Common myeloid progenitor, CD34-positive (primary cell): ENCODE measurements around the gene UBE3A.
A peak's percentile ranks its signal among the peaks of the same experiment; 100 is the strongest.

Experiments used
- CTCF ChIA-PET: fragments of 350-600 bp; sonication (Branson Sonifier 250); formaldehyde crosslinking; loops from one replicate; lab custom pipeline; 2021; ENCODE audit warnings: antibody characterized with exemption; lab: Charles Lee
- POLR2A ChIA-PET: fragments of 350-600 bp; sonication (Branson Sonifier 250); formaldehyde crosslinking; loops from one replicate; lab custom pipeline; 2021; ENCODE audit warnings: antibody characterized with exemption; lab: Charles Lee
- DNase-seq, 3 donors: peaks; one replicate each; pipeline versions ENCODE4 v3.0.0 to v3.0.0-alpha.2; 2013
- H3K27ac ChIP-seq, 2 experiments: 1 replicate in 1 of 2; 2 replicates in 1 of 2; pipeline ENCODE4 v1.7.0; 2013; ENCODE audit warnings: inconsistent platforms in 2 of 2, low read length in 2 of 2, mild to moderate bottlenecking in 2 of 2, low read depth in 1 of 2, moderate library complexity in 1 of 2; ENCODE audit not compliant: severe bottlenecking in 2 of 2, insufficient read depth in 1 of 2, poor library complexity in 1 of 2
- H3K27me3 ChIP-seq, 5 experiments: replicated peaks in 2 of 5; 1 replicate in 3 of 5; 2 replicates in 2 of 5; pipeline versions ENCODE4 v1.6.1 to v1.7.0; 2013; ENCODE audit warnings: low read length in 4 of 5, mild to moderate bottlenecking in 2 of 5, moderate library complexity in 2 of 5, inconsistent platforms in 1 of 5; ENCODE audit not compliant: insufficient read depth in 5 of 5, control insufficient read depth in 4 of 5
- H3K36me3 ChIP-seq, 4 experiments: 1 replicate in 2 of 4; 2 replicates in 2 of 4; pipeline versions ENCODE4 v1.6.1 to v1.7.0; 2013; ENCODE audit warnings: low read length in 3 of 4, control low read depth in 1 of 4, mild to moderate bottlenecking in 1 of 4; ENCODE audit not compliant: control insufficient read depth in 4 of 4, insufficient read depth in 4 of 4
- H3K4me1 ChIP-seq, 4 experiments: 1 replicate in 3 of 4; 2 replicates in 1 of 4; pipeline versions ENCODE4 v1.6.1 to v1.7.1; 2013; ENCODE audit warnings: low read length in 3 of 4, mild to moderate bottlenecking in 3 of 4, control low read depth in 1 of 4, inconsistent platforms in 1 of 4, moderate library complexity in 1 of 4; ENCODE audit not compliant: control insufficient read depth in 4 of 4, insufficient read depth in 4 of 4; ENCODE audit errors: control extremely low read depth in 1 of 4
- H3K4me3 ChIP-seq, 7 experiments: 1 replicate in 4 of 7; 2 replicates in 3 of 7; pipeline versions ENCODE4 v1.5.1 to v1.7.0; 2013; ENCODE audit warnings: mild to moderate bottlenecking in 7 of 7, low read length in 6 of 7, moderate library complexity in 6 of 7, inconsistent platforms in 2 of 7, low read depth in 2 of 7, control low read depth in 1 of 7; ENCODE audit not compliant: insufficient read depth in 4 of 7, control insufficient read depth in 1 of 7; ENCODE audit errors: extremely low read depth in 1 of 7
- H3K9me3 ChIP-seq, 5 experiments: 1 replicate in 4 of 5; 2 replicates in 1 of 5; pipeline versions ENCODE4 v1.6.1 to v1.7.1; 2013; ENCODE audit warnings: low read length in 4 of 5, mild to moderate bottlenecking in 2 of 5, inconsistent platforms in 1 of 5, low read depth in 1 of 5, moderate library complexity in 1 of 5; ENCODE audit not compliant: control insufficient read depth in 4 of 5, insufficient read depth in 2 of 5; ENCODE audit errors: control extremely low read depth in 1 of 5
- WGBS: methylation state at CpG from one replicate; pipeline ENCODE4 v1.1.5; 2013; ENCODE audit not compliant: insufficient coverage; 5-methylcytosine and 5-hydroxymethylcytosine counted together

Gene UBE3A

GRCh38 chr15:25433118-25433865 lies 5.5 kb downstream of the UBE3A start:
- Histone ChIP-seq H3K27ac (no peak overlapping the region), H3K36me3 (peaks cover 2 to 12% (median 5%) of the 10 kb centered on the region in 4 experiments), H3K9me3 (peaks cover 0 to 5% (median 2%) of the 10 kb centered on the region in 5 experiments), H3K4me3 (no peak overlapping the region), H3K27me3 (no peaks in the 10 kb centered on the region), H3K4me1 (peaks cover 4 to 17% (median 13%) of the 10 kb centered on the region in 4 experiments)
- DNase-seq: no peak
- WGBS: 87% methylated on average over 9 of the region's 20 CpGs
- POLR2A ChIA-PET: no interaction called here
- CTCF ChIA-PET: interaction anchor here (0.9 kb wide), 1 partner anchor 68 kb away, joined by 3 read pairs; no protein-coding TSS in a partner anchor

DNA sequence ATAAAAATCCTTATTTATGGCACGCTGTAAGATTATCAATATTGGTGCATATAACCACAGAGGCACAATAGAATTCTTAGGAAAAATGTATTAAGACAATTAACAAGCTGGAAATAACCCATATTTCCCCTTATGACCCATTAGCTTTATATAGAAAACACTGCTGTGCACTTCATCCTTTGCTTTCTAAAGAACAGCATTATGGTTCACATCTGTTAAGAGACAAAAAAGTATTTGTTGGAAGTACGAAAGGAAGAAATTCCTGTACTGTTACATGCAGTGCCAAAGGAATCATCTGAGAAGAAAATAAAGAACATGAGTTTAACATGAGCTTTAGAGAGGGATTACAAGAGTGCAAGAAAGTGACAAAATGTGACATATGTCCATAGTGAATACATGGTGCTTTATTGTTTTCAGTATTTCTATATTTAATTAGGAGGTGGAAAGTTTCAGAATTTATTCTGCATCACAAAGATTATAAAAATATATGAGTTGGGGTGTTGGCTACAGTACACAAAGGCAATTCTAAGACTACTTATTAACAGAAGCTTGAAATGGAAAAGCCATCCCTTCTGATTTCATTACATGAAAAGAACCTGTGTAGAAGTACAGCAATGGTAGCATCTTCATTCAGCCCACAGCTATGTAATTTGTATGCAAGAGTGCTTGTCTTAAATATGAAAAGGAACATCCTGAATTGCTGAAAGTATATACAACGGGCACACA lies 6.8 kb downstream of the UBE3A start:
- Histone ChIP-seq H3K9me3 (peaks cover 0 to 5% (median 3%) of the 10 kb centered on the region in 5 experiments), H3K36me3 (peaks cover 2 to 12% (median 5%) of the 10 kb centered on the region in 4 experiments), H3K4me1 (peaks cover 0 to 8% (median 6%) of the 10 kb centered on the region in 4 experiments), H3K27me3 (no peaks in the 10 kb centered on the region), H3K27ac (no peak overlapping the region), H3K4me3 (no peak overlapping the region)
- WGBS: 89% methylated on average over 2 of the region's 3 CpGs
- DNase-seq: no peak
- CTCF ChIA-PET: no interaction called here
- POLR2A ChIA-PET: no interaction called here

DNA sequence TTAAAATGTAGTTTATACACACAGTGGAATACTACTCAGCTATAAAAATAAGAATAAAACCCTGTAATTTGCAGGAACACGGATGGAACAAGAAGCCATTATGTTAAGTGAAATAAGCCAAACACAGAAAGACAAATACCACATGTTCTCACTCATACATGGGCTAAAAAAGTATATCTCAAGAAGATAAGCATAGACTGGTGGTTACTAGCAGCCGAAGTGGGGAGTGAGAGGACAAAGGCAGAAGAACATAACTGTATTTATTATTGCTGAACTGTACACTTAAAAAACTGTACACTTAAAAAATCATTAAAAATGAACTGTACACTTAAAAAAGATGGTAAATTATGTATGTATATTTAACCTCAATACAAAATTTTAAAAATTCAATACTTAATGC lies 11.0 kb downstream of the UBE3A start:
- H3K36me3 ChIP-seq: peaks cover 0 to 11% (median 2%) of the 10 kb centered on the region in 4 experiments
- CTCF ChIA-PET: interaction anchor here (1.5 kb wide), 1 partner anchor 9 kb away, joined by 4 read pairs; no protein-coding TSS in a partner anchor
- POLR2A ChIA-PET: no interaction called here
- no peak for DNase-seq
- peaks cover 0 to 20% (median 2%) of the 10 kb centered on the region in 5 experiments for H3K9me3 ChIP-seq
- H3K4me1 ChIP-seq: no peaks in the 10 kb centered on the region
- no peak overlapping the region for H3K27ac ChIP-seq
- no peaks in the 10 kb centered on the region for H3K27me3 ChIP-seq
- WGBS: no CpG with 5 or more reads among the region's 2 CpGs
- peak overlapping the region in 1 of 7 experiments; percentile 4 for H3K4me3 ChIP-seq

- ChIA-PET CTCF (no interaction called here), POLR2A (no interaction called here)
- no peak for DNase-seq
- no peaks in the 10 kb centered on the region for H3K27me3 ChIP-seq
- H3K9me3 ChIP-seq: peaks cover 0 to 23% (median 2%) of the 10 kb centered on the region in 5 experiments
- no peak overlapping the region for H3K27ac ChIP-seq
- peaks cover 0 to 12% (median 2%) of the 10 kb centered on the region in 4 experiments for H3K36me3 ChIP-seq
- no CpG with 5 or more reads among the region's 3 CpGs for WGBS
- no peak overlapping the region for H3K4me3 ChIP-seq
- no peaks in the 10 kb centered on the region for H3K4me1 ChIP-seq
Measured at GRCh38 chr15:25426896-25427610, 11.8 kb downstream of the UBE3A start.

DNA sequence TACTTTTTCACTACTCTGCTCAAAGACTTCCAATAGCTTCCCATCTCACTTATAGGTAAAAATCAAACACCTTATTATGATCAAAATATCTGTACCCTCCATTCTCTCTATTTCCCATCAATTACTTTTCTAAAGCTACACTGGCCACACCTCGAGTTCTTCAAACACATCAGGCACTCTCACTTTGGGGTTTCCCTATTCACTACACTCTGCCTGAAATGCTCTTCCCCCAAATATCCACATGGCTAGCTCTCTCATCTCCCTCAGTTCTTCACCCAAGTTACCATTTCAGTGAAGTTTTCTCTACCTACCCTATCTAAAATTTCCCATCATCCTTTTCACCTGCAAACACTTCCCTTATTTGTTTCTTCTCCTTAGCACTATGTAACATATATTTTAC lies 14.8 kb downstream of the UBE3A start:
- ChIA-PET POLR2A (interaction anchor here (0.6 kb wide), 1 partner anchor 59 kb away, joined by 3 read pairs; no protein-coding TSS in a partner anchor), CTCF (no interaction called here)
- H3K4me1 ChIP-seq: no peaks in the 10 kb centered on the region
- H3K27ac ChIP-seq: no peak overlapping the region
- no peaks in the 10 kb centered on the region for H3K27me3 ChIP-seq
- no peak for DNase-seq
- WGBS: 100% methylated on average over 1 of the region's 1 CpG
- H3K9me3 ChIP-seq: peaks cover 2 to 47% (median 8%) of the 10 kb centered on the region in 5 experiments
- H3K36me3 ChIP-seq: peaks cover 3 to 32% (median 6%) of the 10 kb centered on the region in 4 experiments
- H3K4me3 ChIP-seq: no peak overlapping the region

- Histone ChIP-seq H3K36me3 (peaks cover 3 to 47% (median 13%) of the 10 kb centered on the region in 4 experiments), H3K4me3 (no peak overlapping the region), H3K27ac (no peak overlapping the region), H3K9me3 (peaks cover 5 to 62% (median 12%) of the 10 kb centered on the region in 5 experiments), H3K4me1 (no peaks in the 10 kb centered on the region), H3K27me3 (no peaks in the 10 kb centered on the region)
- ChIA-PET POLR2A (no interaction called here), CTCF (no interaction called here)
- no CpG with 5 or more reads among the region's 2 CpGs for WGBS
- DNase-seq: no peak
Measured at GRCh38 chr15:25422021-25422420, 16.8 kb downstream of the UBE3A start.
